CD4-positive, alpha-beta T cell treated with Interferon gamma for 1 hour (primary cell): ENCODE data around the gene GPD2.
"Not testable (repeated sequence)": the region's sequence is repeated elsewhere in the genome, so short reads cannot be mapped to it uniquely, and the experiment has no call there.

Experiments
- DNase-seq: peaks from one replicate; pipeline ENCODE4 v3.0.0-alpha.2; 2020

The GPD2 gene

GRCh38 chr2:156476021-156476849 is 40.1 kb downstream of the GPD2 start:
- DNase-seq: no peak

GRCh38 chr2:156476850-156477206 is 40.6 kb downstream of the GPD2 start:
- DNase-seq: no peak

DNA sequence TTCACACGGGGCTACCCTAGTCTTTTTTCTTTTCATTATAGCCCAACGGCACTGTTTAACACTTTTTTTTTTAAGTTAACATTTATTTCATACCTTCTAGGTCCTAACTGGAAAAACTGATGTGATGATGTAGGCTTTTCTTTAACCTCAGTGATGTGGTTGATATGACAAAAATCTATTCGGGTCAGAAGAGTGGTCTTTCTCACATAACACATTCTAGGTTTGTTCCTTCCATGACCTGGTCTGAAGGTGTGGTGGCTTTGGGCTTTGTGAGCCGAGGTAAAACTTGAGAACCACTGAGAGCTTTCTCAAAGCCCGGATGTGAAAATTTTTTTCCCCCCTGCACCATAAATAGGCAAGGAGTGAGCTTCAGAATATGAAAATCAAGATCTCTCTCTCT is 44.2 kb downstream of the GPD2 start:
- DNase-seq: no peak

GRCh38 chr2:156481312-156481711 is 45.1 kb downstream of the GPD2 start:
- no peak for DNase-seq

DNA sequence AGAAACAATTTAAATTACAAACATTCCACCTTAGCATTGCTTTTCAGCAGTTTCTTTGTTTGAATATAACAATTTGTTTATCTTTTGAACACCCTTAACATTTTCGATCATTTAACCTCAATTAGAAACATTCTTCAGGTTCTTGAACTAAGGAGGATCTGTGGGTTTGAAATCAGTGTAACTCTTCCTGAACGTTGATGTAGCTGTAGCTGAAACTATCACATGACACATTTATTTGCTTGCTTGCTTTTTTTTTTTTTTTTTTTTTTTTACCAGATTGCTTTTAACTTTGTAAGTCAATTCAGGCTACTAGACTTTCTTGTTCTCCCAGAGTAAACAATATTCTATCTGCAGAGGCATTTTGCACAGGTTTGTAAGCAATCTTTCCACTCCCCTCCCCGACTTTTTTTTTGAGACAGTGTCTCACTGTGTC is 47.6 kb downstream of the GPD2 start:
- DNase-seq: no peak

GRCh38 chr2:156486147-156486546 is 50.0 kb downstream of the GPD2 start:
- DNase-seq: no peak

GRCh38 chr2:156486614-156487013 is 50.4 kb downstream of the GPD2 start:
- no peak for DNase-seq

GRCh38 chr2:156489195-156489594 is 53.0 kb downstream of the GPD2 start:
- DNase-seq: no peak

DNA sequence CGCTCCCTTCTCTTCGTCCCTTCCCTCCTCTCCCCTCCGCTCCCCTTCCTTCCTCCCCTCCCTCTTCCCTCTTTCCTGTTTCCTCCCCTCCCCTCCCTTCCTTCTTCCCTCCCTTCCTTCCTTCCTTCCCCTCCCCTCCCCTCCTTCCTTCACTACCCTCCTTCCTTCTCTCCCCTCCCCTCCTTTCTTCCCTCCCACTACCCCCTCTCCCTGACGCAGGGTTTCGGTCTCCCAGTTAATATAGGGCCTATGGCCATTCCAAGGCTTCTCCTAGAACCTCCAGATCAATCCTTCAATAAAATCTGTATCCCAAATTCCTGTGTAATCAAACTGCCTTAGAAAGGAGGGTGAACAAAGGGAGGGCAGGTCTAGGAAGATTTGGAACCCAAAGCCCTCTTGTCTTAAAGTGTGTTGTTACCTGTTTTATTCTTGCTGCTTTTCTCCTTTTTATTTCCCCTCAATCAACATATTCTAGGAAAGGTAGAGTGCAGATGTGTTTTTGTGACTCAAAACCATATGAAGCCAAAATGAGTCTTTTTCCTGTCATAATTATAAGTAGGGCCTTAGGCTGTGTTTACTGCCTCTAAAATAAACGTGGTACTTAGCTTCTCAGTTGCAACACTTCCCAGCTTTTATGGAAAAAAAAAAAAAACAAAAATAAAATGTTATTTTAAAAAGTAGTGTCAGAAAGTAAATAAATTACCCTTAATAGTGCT is 53.7 kb downstream of the GPD2 start:
- no peak for DNase-seq

DNA sequence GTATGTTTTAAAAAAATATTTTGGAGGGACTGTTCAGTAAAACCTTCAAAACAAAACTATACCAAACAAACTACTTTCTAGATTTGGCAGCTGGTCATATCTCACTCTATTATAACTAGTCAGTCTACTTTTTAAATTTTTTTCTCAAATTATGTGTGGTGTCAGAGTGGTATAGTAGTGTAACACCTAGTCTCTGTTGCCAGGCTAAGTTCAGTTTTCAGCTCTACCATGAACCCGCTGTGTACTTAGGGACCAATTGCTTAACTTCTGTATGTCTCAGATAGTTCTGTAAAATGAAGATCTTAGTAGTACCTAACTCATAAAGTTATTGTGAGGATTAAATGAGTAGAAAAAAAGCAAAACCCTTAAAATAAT is 54.3 kb downstream of the GPD2 start:
- no peak for DNase-seq

DNA sequence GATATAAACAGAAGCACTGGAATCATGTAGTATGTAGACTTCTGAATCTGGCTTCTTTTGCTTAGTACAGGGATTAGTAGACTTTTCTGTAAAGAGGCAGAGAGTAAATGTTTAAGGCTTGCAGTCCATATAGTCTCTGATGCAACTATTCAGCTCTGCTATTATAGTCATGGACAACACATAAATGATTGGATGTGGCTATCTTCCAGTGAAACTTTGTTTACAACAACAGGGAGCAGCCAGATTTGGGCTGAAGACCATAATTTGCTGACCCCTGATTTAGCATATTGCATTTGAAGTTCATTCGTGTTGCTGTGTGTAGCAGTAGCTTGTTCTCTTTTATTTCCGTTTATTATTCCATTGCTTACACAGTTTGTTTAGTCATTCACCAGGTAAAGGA is 55.0 kb downstream of the GPD2 start:
- no peak for DNase-seq

DNA sequence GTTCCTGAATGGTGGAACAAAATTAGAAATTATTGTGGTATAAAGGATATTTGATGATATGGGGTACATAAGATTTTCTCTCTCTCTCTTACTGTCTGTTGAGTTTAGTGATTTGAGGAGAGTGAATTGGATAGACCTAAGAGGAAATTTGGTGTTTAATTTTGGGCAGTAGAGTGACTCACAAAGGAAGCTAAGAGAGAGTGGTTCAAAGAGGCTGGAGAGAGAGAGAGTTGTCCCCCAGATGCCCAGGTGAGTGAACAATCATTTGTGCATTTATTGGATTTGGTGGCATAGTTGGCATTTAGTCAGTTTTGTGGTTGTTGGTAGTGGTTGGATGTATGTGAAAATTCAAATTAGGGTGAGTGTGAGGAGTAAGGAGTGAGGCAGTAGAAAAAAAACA is 56.8 kb downstream of the GPD2 start:
- no peak for DNase-seq

DNA sequence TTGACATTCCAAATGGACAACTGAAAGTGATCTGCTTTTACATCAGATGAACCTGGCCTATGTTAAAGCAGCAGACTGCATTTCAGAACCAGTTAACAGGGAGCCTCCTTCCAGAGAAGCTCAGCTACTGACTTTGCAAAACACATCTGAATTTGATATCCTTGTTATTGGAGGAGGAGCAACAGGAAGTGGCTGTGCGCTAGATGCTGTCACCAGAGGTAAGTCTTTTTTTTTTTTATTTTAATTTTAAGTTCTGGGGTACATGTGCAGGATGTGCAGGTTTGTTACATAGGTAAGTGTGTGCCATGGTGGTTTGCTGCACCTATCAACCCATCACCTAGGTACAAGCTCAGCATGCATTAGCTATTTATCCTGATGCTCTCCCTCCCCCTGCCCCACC is 59.8 kb downstream of the GPD2 start:
- not testable (repeated sequence) for DNase-seq

- DNase-seq: no peak
Observed at GRCh38 chr2:156505696-156506095, 69.5 kb downstream of the GPD2 start.

GRCh38 chr2:156511122-156511521 is 74.9 kb downstream of the GPD2 start:
- DNase-seq: no peak

- DNase-seq: no peak
Observed at GRCh38 chr2:156511803-156512202, 75.6 kb downstream of the GPD2 start.

DNA sequence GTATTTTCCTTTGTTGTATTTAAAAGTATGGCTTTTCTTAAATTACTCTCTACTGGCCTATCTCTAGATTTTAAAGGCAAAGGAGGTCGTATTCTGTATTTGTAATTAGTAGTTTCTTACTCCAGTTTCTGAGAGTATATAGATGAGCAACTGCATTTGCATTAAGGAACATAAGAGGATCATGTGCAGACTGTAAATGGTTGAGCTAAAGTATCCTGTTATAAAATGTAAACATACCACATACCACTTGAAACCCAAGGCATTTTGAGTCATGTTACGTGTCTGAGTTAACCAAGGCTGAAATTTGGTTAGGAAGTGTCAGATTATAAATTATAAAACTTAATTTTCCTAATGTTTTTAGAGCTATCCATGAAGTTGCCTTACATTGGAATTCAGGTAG is 76.3 kb downstream of the GPD2 start:
- DNase-seq: no peak

DNA sequence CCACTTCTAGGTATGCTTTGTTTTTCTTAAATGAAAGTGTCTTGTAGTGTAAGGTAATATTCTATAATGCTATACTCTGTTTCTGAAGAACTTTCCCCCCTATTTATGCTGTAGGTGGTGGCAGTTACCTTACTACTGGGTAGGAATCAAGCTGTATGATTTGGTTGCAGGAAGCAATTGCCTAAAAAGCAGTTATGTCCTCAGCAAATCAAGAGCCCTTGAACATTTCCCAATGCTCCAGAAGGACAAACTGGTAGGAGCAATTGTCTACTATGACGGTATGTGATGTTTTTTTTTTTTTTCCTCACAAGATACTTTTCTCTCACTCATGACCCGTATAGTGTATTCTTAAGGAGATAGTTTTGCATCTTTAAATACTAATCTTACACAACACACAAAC is 77.0 kb downstream of the GPD2 start:
- DNase-seq: no peak

DNA sequence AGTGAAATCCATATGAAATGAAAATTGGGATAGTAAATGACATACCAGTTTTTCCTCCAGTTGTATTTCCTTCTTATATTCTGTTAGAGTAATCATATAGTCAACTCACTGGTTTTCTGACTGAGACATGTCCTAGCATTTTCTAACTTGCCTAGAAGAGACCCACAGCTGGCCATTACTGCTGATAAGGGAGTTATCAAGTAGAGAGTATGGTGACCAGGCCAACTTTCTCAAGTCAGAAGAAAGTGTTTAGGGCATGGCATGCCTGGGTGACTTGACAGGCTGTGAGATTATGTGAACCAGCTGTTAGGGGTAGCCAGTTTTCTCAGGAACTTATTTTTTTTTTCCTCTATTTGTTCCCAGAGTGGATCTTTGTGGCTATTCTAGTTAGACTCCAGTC is 81.2 kb downstream of the GPD2 start:
- DNase-seq: no peak

DNA sequence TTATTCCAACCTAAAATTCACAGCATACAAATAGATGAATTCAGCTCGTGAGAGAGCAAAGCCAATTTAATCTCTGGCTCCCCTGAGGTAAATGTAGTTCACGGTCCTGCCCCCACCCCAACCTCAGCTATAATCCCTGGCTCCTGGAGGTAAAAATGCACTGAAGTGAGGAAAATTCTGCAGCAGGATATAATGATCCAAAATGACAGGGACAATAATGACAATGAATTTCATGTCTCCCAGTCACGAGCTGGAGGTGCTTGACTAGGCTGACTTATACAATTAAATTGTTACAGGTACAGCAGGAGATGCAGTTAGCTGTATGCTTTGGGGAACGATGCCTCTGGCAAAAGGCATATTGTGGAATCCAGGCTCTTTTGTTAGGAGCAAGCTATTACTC is 82.0 kb downstream of the GPD2 start:
- DNase-seq: no peak

DNA sequence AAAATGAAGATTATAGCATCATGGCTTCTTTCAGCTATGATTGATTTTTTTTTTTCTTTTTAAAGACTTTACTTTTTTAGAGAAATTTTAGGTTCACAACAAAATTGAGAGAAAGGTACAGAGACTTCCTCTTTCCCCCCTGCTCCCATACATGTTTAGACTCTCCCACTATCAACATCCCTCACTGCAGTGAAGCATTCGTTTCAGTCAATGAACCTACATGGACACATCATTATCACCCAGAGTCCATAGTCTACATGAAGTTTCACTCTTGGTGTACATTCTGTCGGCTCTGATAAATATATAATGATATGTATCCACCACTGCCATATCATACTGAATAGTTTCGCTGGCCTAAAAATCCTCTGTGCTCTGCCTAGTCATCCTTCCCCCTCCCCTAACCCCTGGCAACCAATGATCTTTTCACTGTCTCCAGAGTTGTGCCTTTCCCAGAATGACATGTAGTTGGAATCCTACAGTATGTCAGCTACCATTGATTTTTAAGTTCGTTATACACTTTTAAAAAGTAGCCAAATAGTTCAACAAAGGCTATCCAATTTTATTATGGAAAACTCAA is 86.8 kb downstream of the GPD2 start:
- no peak for DNase-seq

- DNase-seq: no peak
Observed at GRCh38 chr2:156526950-156527636, 90.9 kb downstream of the GPD2 start.

- DNase-seq: not testable (repeated sequence)
Observed at GRCh38 chr2:156528583-156528982, 92.4 kb downstream of the GPD2 start.

- no peak for DNase-seq
Observed at GRCh38 chr2:156532989-156533388, 96.8 kb downstream of the GPD2 start.
